ENCODE measurements around the gene KIAA1614.

KIAA1614 gene

GRCh38 chr1:180912211-180912800, 391 bp upstream of the KIAA1614 start:
- ATAC-seq (replicated peaks) (no peak), DNase-seq (no peak)
- no peaks in the 10 kb centered on the region for H3K36me3 Mint-ChIP-seq (ENCODE audit: insufficient read depth)
- no peaks in the 10 kb centered on the region for H3K9me3 Mint-ChIP-seq
- H3K27me3 Mint-ChIP-seq = peaks cover 26 to 66% of the 10 kb centered on the region in 2 donors
- H3K27ac Mint-ChIP-seq = no peak overlapping the region
- H3K4me3 Mint-ChIP-seq = peak overlapping the region; percentile 47 to 48
- peaks cover 8 to 9% of the 10 kb centered on the region in 2 donors for H3K4me1 Mint-ChIP-seq (ENCODE audit: low read depth in 2 of 2)

- H3K27me3 Mint-ChIP-seq = peaks cover 10 to 39% of the 10 kb centered on the region in 2 donors
- no peak for ATAC-seq (replicated peaks)
- H3K36me3 Mint-ChIP-seq (ENCODE audit: insufficient read depth) = no peaks in the 10 kb centered on the region
- no peak for DNase-seq
- no peak overlapping the region for H3K27ac Mint-ChIP-seq
- H3K9me3 Mint-ChIP-seq = no peaks in the 10 kb centered on the region
- H3K4me3 Mint-ChIP-seq = no peak overlapping the region
- peaks cover 3% of the 10 kb centered on the region in 2 donors for H3K4me1 Mint-ChIP-seq (ENCODE audit: low read depth in 2 of 2)
Observed at GRCh38 chr1:180915426-180915965, 2.8 kb downstream of the KIAA1614 start.

- no peaks in the 10 kb centered on the region for H3K9me3 Mint-ChIP-seq
- no peak overlapping the region for H3K4me3 Mint-ChIP-seq
- H3K27me3 Mint-ChIP-seq = peaks cover 10 to 38% of the 10 kb centered on the region in 2 donors
- peaks cover 3% of the 10 kb centered on the region in 2 donors for H3K4me1 Mint-ChIP-seq (ENCODE audit: low read depth in 2 of 2)
- ATAC-seq (replicated peaks) (no peak), DNase-seq (no peak)
- H3K36me3 Mint-ChIP-seq (ENCODE audit: insufficient read depth) = no peaks in the 10 kb centered on the region
- no peak overlapping the region for H3K27ac Mint-ChIP-seq
Observed at GRCh38 chr1:180916012-180916770, 3.5 kb downstream of the KIAA1614 start.

DNA sequence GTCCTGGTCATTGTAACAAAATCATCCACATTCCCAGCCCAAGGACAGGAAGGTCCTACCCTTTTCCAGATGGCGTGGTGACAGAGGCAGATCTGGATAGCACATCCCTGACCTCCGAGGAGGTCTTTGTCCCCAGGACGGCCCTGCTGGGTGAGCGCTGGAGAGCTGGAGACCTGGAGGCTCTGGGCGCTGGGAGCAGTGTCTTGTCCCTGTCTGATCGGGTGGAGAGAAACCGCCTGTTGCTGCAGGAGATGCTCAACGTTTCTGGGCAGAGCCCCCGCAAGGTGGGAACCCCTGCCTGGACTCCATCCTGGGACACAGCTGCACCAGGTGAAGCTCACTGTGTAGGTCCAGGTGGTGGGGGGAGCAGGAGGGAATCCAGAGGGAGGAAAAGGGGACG, 4.1 kb downstream of the KIAA1614 start:
- no peak overlapping the region for H3K27ac Mint-ChIP-seq
- H3K4me3 Mint-ChIP-seq = no peak overlapping the region
- ATAC-seq (replicated peaks) (no peak), DNase-seq (no peak)
- peaks cover 10 to 38% of the 10 kb centered on the region in 2 donors for H3K27me3 Mint-ChIP-seq
- no peaks in the 10 kb centered on the region for H3K36me3 Mint-ChIP-seq (ENCODE audit: insufficient read depth)
- H3K9me3 Mint-ChIP-seq = no peaks in the 10 kb centered on the region
- H3K4me1 Mint-ChIP-seq (ENCODE audit: low read depth in 2 of 2) = peaks cover 2 to 3% of the 10 kb centered on the region in 2 donors

GRCh38 chr1:180917306-180918065, 4.8 kb downstream of the KIAA1614 start:
- DNase-seq (no peak), ATAC-seq (replicated peaks) (no peak)
- Mint-ChIP-seq H3K4me1 (ENCODE audit: low read depth in 2 of 2) (peaks cover 0 to 3% of the 10 kb centered on the region in 2 donors), H3K27me3 (peaks cover 10 to 39% of the 10 kb centered on the region in 2 donors), H3K27ac (no peak overlapping the region), H3K36me3 (ENCODE audit: insufficient read depth) (no peaks in the 10 kb centered on the region), H3K9me3 (no peaks in the 10 kb centered on the region), H3K4me3 (no peak overlapping the region)

DNA sequence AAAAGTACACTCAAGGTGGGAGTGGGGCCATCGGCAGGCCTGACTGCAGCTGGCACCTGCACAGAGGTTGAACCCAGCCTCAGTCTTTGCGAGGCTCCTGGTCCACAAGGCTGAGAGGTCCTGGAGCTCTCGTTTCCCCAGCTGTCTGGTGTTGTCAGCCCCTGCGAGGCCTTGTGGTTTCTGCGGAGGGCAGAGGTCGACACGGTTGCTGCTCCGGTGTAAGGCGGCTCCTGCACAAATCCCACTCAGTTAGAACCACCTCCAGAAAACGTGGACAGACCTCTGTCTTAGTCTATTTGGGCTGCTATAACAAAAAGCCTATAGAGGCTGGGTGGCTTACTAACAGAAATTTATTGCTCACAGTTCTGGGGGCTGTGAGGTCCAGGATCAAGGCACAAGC, 5.8 kb downstream of the KIAA1614 start:
- no peaks in the 10 kb centered on the region for H3K36me3 Mint-ChIP-seq (ENCODE audit: insufficient read depth)
- no peak overlapping the region for H3K4me3 Mint-ChIP-seq
- no peak overlapping the region for H3K27ac Mint-ChIP-seq
- peaks cover 0 to 1% of the 10 kb centered on the region in 2 donors for H3K4me1 Mint-ChIP-seq (ENCODE audit: low read depth in 2 of 2)
- no peaks in the 10 kb centered on the region for H3K9me3 Mint-ChIP-seq
- ATAC-seq (replicated peaks) (no peak), DNase-seq (no peak)
- H3K27me3 Mint-ChIP-seq = peaks cover 10 to 41% of the 10 kb centered on the region in 2 donors

- peaks cover 11 to 41% of the 10 kb centered on the region in 2 donors for H3K27me3 Mint-ChIP-seq
- no peak for DNase-seq
- no peaks in the 10 kb centered on the region for H3K4me1 Mint-ChIP-seq (ENCODE audit: low read depth in 2 of 2)
- H3K27ac Mint-ChIP-seq = peak overlapping the region in 1 of 2 donors; percentile 54
- ATAC-seq (replicated peaks) = no peak
- no peaks in the 10 kb centered on the region for H3K36me3 Mint-ChIP-seq (ENCODE audit: insufficient read depth)
- H3K9me3 Mint-ChIP-seq = no peaks in the 10 kb centered on the region
- no peak overlapping the region for H3K4me3 Mint-ChIP-seq
Observed at GRCh38 chr1:180919183-180919700, 6.5 kb downstream of the KIAA1614 start.

- Mint-ChIP-seq H3K9me3 (no peaks in the 10 kb centered on the region), H3K4me3 (no peak overlapping the region), H3K27ac (no peak overlapping the region), H3K36me3 (ENCODE audit: insufficient read depth) (no peaks in the 10 kb centered on the region), H3K4me1 (ENCODE audit: low read depth in 2 of 2) (no peaks in the 10 kb centered on the region), H3K27me3 (peaks cover 15 to 41% of the 10 kb centered on the region in 2 donors)
- DNase-seq (no peak), ATAC-seq (replicated peaks) (no peak)
Observed at GRCh38 chr1:180920193-180920592, 7.5 kb downstream of the KIAA1614 start.

GRCh38 chr1:180920702-180921101, 8.0 kb downstream of the KIAA1614 start:
- no peak for ATAC-seq (replicated peaks)
- no peak overlapping the region for H3K4me3 Mint-ChIP-seq
- H3K27ac Mint-ChIP-seq = no peak overlapping the region
- H3K36me3 Mint-ChIP-seq (ENCODE audit: insufficient read depth) = no peaks in the 10 kb centered on the region
- DNase-seq = no peak
- no peaks in the 10 kb centered on the region for H3K9me3 Mint-ChIP-seq
- H3K4me1 Mint-ChIP-seq (ENCODE audit: low read depth in 2 of 2) = no peaks in the 10 kb centered on the region
- H3K27me3 Mint-ChIP-seq = peaks cover 16 to 39% of the 10 kb centered on the region in 2 donors

- Mint-ChIP-seq H3K36me3 (ENCODE audit: insufficient read depth) (no peaks in the 10 kb centered on the region), H3K9me3 (no peaks in the 10 kb centered on the region), H3K27ac (no peak overlapping the region), H3K4me1 (ENCODE audit: low read depth in 2 of 2) (no peaks in the 10 kb centered on the region), H3K4me3 (no peak overlapping the region), H3K27me3 (peaks cover 16 to 36% of the 10 kb centered on the region in 2 donors)
- ATAC-seq (replicated peaks) = no peak
- DNase-seq = no peak
Observed at GRCh38 chr1:180921386-180921785, 8.7 kb downstream of the KIAA1614 start.

- Mint-ChIP-seq H3K4me1 (ENCODE audit: low read depth in 2 of 2) (no peaks in the 10 kb centered on the region), H3K9me3 (no peaks in the 10 kb centered on the region), H3K36me3 (ENCODE audit: insufficient read depth) (no peaks in the 10 kb centered on the region), H3K4me3 (no peak overlapping the region), H3K27me3 (peaks cover 16 to 36% of the 10 kb centered on the region in 2 donors), H3K27ac (peak overlapping the region in 1 of 2 donors; percentile 54)
- DNase-seq (no peak), ATAC-seq (replicated peaks) (no peak)
Observed at GRCh38 chr1:180921891-180922630, 9.4 kb downstream of the KIAA1614 start.

DNA sequence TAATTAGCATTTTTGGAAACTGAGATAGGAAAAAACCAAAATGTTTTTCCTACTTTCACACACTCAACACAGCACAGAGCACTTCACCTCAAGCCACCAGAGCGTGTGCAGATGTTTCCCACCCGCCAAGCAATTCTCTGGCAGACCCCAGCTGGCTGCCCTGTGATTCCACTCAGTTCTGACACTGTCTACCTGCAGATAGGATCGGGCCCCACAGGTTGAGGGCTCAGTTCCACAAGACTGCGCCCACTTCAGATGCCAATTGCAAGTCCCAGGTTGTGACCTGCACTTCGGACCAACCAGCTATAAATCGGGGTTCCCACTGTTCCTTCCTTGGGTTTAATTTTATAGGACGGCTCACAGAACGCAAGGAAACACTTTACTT, 9.9 kb downstream of the KIAA1614 start:
- H3K36me3 Mint-ChIP-seq (ENCODE audit: insufficient read depth) = no peaks in the 10 kb centered on the region
- no peak overlapping the region for H3K4me3 Mint-ChIP-seq
- DNase-seq (no peak), ATAC-seq (replicated peaks) (no peak)
- no peaks in the 10 kb centered on the region for H3K4me1 Mint-ChIP-seq (ENCODE audit: low read depth in 2 of 2)
- H3K27me3 Mint-ChIP-seq = peaks cover 16 to 36% of the 10 kb centered on the region in 2 donors
- H3K27ac Mint-ChIP-seq = no peak overlapping the region
- no peaks in the 10 kb centered on the region for H3K9me3 Mint-ChIP-seq

All from effector memory CD8-positive, alpha-beta T cell (primary cell).